ENCODE data around the gene RFNG. TPM values are rescaled to one million over a fixed set of nuclear protein-coding genes. Genes with fewer than 3 reads are reported as not detected.

RFNG gene
- total RNA-seq, 1 donor from 2014 or later: 26.8 TPM

DNA sequence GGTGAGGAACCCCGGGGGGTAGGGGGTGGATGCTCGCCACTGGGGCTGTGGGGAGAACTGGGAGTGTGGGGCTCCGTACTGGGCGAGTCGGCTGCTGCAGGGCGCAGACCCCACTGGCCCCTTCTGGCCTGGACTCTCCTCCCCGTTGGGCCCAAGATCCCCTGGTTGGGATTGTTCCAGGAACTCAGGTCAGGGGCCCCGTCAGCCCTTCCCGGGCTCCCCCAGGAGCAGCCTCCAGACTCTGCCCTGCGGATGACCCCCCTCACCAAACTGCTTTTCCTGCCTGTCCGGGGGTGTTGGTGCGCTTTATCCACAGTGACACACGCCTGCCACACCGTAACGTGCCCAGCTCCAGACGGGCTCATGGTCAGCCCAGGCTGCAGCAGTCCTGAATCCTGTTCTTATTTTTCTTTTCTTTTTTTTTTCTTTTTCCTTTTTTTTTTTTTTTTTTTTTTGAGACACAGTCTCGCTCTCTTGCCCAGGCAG is 50.0 kb downstream of the RFNG start:
- H3K9me3 Mint-ChIP-seq: no peaks in the 10 kb centered on the region
- intact Hi-C loops (cut with micrococcal nuclease): no loop called here
- H3K4me1 Mint-ChIP-seq (ENCODE audit: low read depth): no peaks in the 10 kb centered on the region
- DNase-seq (ENCODE audit: low spot score): no peak
- no peaks in the 10 kb centered on the region for H3K36me3 Mint-ChIP-seq (ENCODE audit: low read depth)
- no peak overlapping the region for H3K4me3 Mint-ChIP-seq
- H3K27me3 Mint-ChIP-seq (ENCODE audit: insufficient read depth): no peaks in the 10 kb centered on the region
- no peak overlapping the region for H3K27ac Mint-ChIP-seq

- H3K9me3 Mint-ChIP-seq: no peaks in the 10 kb centered on the region
- no peak overlapping the region for H3K27ac Mint-ChIP-seq
- no peaks in the 10 kb centered on the region for H3K4me1 Mint-ChIP-seq (ENCODE audit: low read depth)
- no peak for DNase-seq (ENCODE audit: low spot score)
- no peak overlapping the region for H3K4me3 Mint-ChIP-seq
- H3K36me3 Mint-ChIP-seq (ENCODE audit: low read depth): no peaks in the 10 kb centered on the region
- intact Hi-C loops (cut with micrococcal nuclease): no loop called here
- H3K27me3 Mint-ChIP-seq (ENCODE audit: insufficient read depth): no peaks in the 10 kb centered on the region
These were observed 50.6 kb downstream of the RFNG start for GRCh38 chr17:82000803-82001570.

- no peaks in the 10 kb centered on the region for H3K27me3 Mint-ChIP-seq (ENCODE audit: insufficient read depth)
- no peak overlapping the region for H3K4me3 Mint-ChIP-seq
- intact Hi-C loops (cut with micrococcal nuclease): no loop called here
These were observed 51.4 kb downstream of the RFNG start for GRCh38 chr17:81999976-82000802.

DNA sequence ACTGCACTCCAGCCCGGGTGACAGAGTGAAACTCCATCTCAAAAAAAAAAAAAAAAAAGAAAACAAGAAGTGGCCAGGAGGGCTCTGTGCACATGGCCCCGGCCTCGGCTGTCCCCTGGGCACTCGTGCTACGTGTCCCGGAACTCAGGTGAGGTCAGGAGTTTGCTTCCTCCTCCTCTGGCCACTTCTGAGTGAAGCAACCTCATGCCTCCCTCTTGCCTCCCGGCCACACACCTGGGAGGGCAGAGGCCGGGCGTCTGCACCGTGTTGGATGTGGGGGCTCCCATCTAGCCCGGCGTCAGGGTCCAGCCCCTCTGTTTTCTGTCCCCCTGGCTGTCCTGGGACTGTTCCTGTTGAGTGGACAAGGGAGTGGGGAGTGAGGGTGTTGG is 52.0 kb downstream of the RFNG start:
- no peaks in the 10 kb centered on the region for H3K27me3 Mint-ChIP-seq (ENCODE audit: insufficient read depth)
- no peak for DNase-seq (ENCODE audit: low spot score)
- no peaks in the 10 kb centered on the region for H3K4me1 Mint-ChIP-seq (ENCODE audit: low read depth)

More at GRCh38 chr17:81999976-82000802, 51.4 kb downstream of the RFNG start:
- Mint-ChIP-seq H3K9me3 (no peaks in the 10 kb centered on the region), H3K4me1 (ENCODE audit: low read depth) (no peaks in the 10 kb centered on the region), H3K36me3 (ENCODE audit: low read depth) (no peaks in the 10 kb centered on the region), H3K27ac (no peak overlapping the region)
- DNase-seq (ENCODE audit: low spot score): no peak

DNA sequence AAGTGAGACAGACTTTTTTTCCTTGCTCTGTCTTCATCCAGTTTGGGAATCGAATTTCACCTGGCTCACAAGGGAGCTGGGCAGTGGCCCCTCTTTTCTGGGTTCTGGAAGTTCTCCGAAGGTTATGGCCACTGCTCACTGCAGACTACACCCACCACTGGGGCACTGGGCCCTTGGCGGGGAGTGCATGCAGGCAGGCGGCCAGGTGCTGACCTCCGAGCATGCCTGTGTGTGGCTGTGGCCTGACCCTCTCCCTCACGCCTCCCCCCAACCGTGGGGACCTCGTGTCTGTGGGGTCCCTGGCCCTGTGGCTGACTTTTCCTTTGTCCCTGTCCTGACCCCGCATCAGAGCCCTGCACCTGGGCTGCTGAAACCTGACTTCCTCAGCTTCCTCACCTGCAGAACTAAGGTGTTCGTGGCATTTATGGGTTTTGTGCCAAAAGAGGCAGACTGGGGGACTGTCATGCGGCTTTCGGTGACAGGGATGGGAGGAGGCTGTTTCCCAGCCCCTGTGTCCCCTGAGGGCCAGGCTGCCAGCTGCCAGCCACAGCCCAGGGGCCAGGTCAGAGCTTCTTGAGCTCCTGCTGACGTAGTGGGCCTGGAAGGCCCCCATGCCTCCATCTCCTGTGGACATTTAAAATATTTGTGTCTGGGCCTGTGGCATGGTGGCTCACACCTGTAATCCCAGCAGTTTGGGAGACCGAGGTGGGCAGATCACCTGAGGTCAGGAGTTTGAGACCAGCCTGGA is 52.7 kb downstream of the RFNG start:
- DNase-seq (ENCODE audit: low spot score): no peak
- no peaks in the 10 kb centered on the region for H3K4me1 Mint-ChIP-seq (ENCODE audit: low read depth)
- no peaks in the 10 kb centered on the region for H3K36me3 Mint-ChIP-seq (ENCODE audit: low read depth)
- H3K27ac Mint-ChIP-seq: no peak overlapping the region
- no peak overlapping the region for H3K4me3 Mint-ChIP-seq
- H3K9me3 Mint-ChIP-seq: no peaks in the 10 kb centered on the region
- intact Hi-C loops (cut with micrococcal nuclease): no loop called here
- H3K27me3 Mint-ChIP-seq (ENCODE audit: insufficient read depth): no peaks in the 10 kb centered on the region

More for the DNA sequence above, 52.0 kb downstream of the RFNG start:
- intact Hi-C loops (cut with micrococcal nuclease): no loop called here
- Mint-ChIP-seq H3K4me3 (no peak overlapping the region), H3K27ac (no peak overlapping the region), H3K36me3 (ENCODE audit: low read depth) (no peaks in the 10 kb centered on the region), H3K9me3 (no peaks in the 10 kb centered on the region)

DNA sequence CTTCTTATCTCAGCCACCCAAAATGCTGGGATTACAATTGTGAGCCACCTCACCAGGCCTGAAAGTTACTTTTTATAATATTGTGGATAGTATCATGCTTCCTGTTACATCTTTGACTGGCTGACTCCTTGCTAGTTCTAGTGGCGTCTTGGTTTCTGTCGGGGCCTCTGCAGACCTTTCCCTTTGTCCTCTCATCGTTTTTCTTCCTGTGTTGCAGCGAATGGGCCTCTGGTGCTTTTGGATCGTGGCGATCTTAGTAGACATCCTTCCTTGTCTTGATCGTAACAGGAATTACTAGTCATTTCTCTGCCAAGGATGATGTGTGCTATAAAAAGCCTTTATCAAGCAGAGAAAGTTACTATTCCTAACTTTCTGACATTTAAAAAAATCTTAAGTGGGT is 53.4 kb downstream of the RFNG start:
- no peaks in the 10 kb centered on the region for H3K4me1 Mint-ChIP-seq (ENCODE audit: low read depth)
- no peaks in the 10 kb centered on the region for H3K9me3 Mint-ChIP-seq
- H3K4me3 Mint-ChIP-seq: no peak overlapping the region
- no peak for DNase-seq (ENCODE audit: low spot score)
- intact Hi-C loops (cut with micrococcal nuclease): no loop called here
- H3K36me3 Mint-ChIP-seq (ENCODE audit: low read depth): no peaks in the 10 kb centered on the region
- H3K27me3 Mint-ChIP-seq (ENCODE audit: insufficient read depth): no peaks in the 10 kb centered on the region
- no peak overlapping the region for H3K27ac Mint-ChIP-seq

Other genes starting within 250 kb of the RFNG start
- gene GCGR, start 247.7 kb downstream of the RFNG start, total RNA-seq: not detected in 2 replicates
- gene MCRIP1, start 218.5 kb downstream of the RFNG start, total RNA-seq: 56.0 and 62.3 TPM in 2 replicates
- gene PPP1R27, start 216.8 kb downstream of the RFNG start, total RNA-seq: not detected in 2 replicates
- gene P4HB, start 191.3 kb downstream of the RFNG start, total RNA-seq: 477 and 487 TPM in 2 replicates
- gene ARHGDIA, start 180.5 kb downstream of the RFNG start, total RNA-seq: 701 and 705 TPM in 2 replicates
- 241 and 249 TPM in 2 replicates for gene ALYREF, start 160.2 kb downstream of the RFNG start, total RNA-seq
- gene ANAPC11, start 160.1 kb downstream of the RFNG start, total RNA-seq: 123 and 124 TPM in 2 replicates
- 0.24 and 0.31 TPM in 2 replicates for gene NPB, start 149.6 kb downstream of the RFNG start, total RNA-seq
- 49.5 and 54.5 TPM in 2 replicates for gene PCYT2, start 140.4 kb downstream of the RFNG start, total RNA-seq
- gene SIRT7, start 133.6 kb downstream of the RFNG start, total RNA-seq: 53.2 and 57.5 TPM in 2 replicates
- gene MAFG, start 124.1 kb downstream of the RFNG start, total RNA-seq: 33.8 and 35.5 TPM in 2 replicates
- gene PYCR1, start 114.5 kb downstream of the RFNG start, total RNA-seq: 130 and 131 TPM in 2 replicates
- 0.08 TPM in 1 of 2 replicates, not detected in the other for gene MYADML2, start 104.6 kb downstream of the RFNG start, total RNA-seq
- gene NOTUM, start 90.6 kb downstream of the RFNG start, total RNA-seq: 1.5 and 2.4 TPM in 2 replicates
- 32.2 and 33.8 TPM in 2 replicates for gene ASPSCR1, start 74.2 kb downstream of the RFNG start, total RNA-seq
- gene CENPX, start 28.9 kb downstream of the RFNG start, total RNA-seq: 109 and 120 TPM in 2 replicates
- 37.6 and 37.8 TPM in 2 replicates for gene LRRC45, start 28.5 kb downstream of the RFNG start, total RNA-seq
- 7.6 and 9.4 TPM in 2 replicates for gene RAC3, start 20.1 kb downstream of the RFNG start, total RNA-seq
- 123 and 125 TPM in 2 replicates for gene DCXR, start 14.1 kb downstream of the RFNG start, total RNA-seq
- 112 and 124 TPM in 2 replicates for gene GPS1, start 87 bp upstream of the RFNG start, total RNA-seq
- 231 and 235 TPM in 2 replicates for gene DUS1L, start 14.0 kb upstream of the RFNG start, total RNA-seq
- 415 and 421 TPM in 2 replicates for gene FASN, start 46.4 kb upstream of the RFNG start, total RNA-seq
- gene CCDC57, start 161.0 kb upstream of the RFNG start, total RNA-seq: 59.5 and 60.8 TPM in 2 replicates
- 111 and 115 TPM in 2 replicates for gene SLC16A3, start 177.2 kb upstream of the RFNG start, total RNA-seq
- gene CSNK1D, start 221.9 kb upstream of the RFNG start, total RNA-seq: 154 and 161 TPM in 2 replicates

All from activated T-helper 1 cell treated with anti-CD3 and anti-CD28 coated beads, Interleukin-12 subunit alpha, Interleukin-12 subunit beta, Interleukin-2, Interleukin-4 antibody, amounts not matched to agents 30 ng/mL and 10 ng/mL and 1 ng/mL, durations not matched to agents 14 hours and 24 hours and 36 hours (primary cell).